BJ (cell line): ENCODE measurements around the gene HHIPL1. TPM values are rescaled to one million over a fixed set of nuclear protein-coding genes. Genes with fewer than 3 reads are reported as not detected.

ENCODE experiments used
- CTCF ChIA-PET: fragments of 350-600 bp; formaldehyde crosslinking; extraction: SDS; loops from one replicate; lab custom pipeline; 2021; ENCODE audit warnings: antibody characterized with exemption, inconsistent platforms; lab: Yijun Ruan, JAX
- POLR2A ChIA-PET: fragments of 300-600 bp; sonication (Branson Sonifier 250); formaldehyde crosslinking; extraction: SDS; loops from one replicate; lab custom pipeline; 2021; ENCODE audit warnings: antibody characterized with exemption; lab: Charles Lee
- DNase-seq: peaks from one replicate; pipeline ENCODE4 v3.0.0-alpha.2; 2011; ENCODE audit warnings: low read depth
- H3K27me3 ChIP-seq: 2 replicates; pipeline ENCODE4 v1.6.0; 2011; ENCODE audit warnings: low read length; ENCODE audit not compliant: control insufficient read depth, insufficient read depth
- H3K36me3 ChIP-seq: 2 replicates; pipeline ENCODE4 v1.5.1; 2011; ENCODE audit warnings: low read length; ENCODE audit not compliant: control insufficient read depth, insufficient read depth
- H3K4me3 ChIP-seq: 2 replicates; pipeline ENCODE4 v1.5.1; 2011; ENCODE audit warnings: low read depth, mild to moderate bottlenecking, control low read depth, low read length
- CTCF ChIP-seq: IDR thresholded peaks from 2 replicates; pipeline ENCODE4 v1.5.1; 2011; ENCODE audit warnings: low read depth, mild to moderate bottlenecking, control low read depth, inconsistent platforms, low read length, moderate library complexity; ENCODE audit not compliant: insufficient read depth
- polyA minus RNA-seq: library from RNA; depleted of rRNA, polyadenylated mRNA; stranded (reverse); fragments of >200 nt; gene quantifications from 2 replicates; pipeline ENCODE4 v1.2.3, GENCODE V29; 2011; rRNA and poly(A)+ RNA removed
- polyA plus RNA-seq: library from polyadenylated mRNA; depleted of rRNA; stranded (reverse); fragments of >200 nt; gene quantifications from 2 replicates; pipeline ENCODE4 v1.2.3, GENCODE V29; 2011; rRNA removed

HHIPL1 gene
- polyA plus RNA-seq: 1.7 and 2.5 TPM in 2 replicates
- polyA minus RNA-seq: 1.7 TPM in 2 replicates

DNA sequence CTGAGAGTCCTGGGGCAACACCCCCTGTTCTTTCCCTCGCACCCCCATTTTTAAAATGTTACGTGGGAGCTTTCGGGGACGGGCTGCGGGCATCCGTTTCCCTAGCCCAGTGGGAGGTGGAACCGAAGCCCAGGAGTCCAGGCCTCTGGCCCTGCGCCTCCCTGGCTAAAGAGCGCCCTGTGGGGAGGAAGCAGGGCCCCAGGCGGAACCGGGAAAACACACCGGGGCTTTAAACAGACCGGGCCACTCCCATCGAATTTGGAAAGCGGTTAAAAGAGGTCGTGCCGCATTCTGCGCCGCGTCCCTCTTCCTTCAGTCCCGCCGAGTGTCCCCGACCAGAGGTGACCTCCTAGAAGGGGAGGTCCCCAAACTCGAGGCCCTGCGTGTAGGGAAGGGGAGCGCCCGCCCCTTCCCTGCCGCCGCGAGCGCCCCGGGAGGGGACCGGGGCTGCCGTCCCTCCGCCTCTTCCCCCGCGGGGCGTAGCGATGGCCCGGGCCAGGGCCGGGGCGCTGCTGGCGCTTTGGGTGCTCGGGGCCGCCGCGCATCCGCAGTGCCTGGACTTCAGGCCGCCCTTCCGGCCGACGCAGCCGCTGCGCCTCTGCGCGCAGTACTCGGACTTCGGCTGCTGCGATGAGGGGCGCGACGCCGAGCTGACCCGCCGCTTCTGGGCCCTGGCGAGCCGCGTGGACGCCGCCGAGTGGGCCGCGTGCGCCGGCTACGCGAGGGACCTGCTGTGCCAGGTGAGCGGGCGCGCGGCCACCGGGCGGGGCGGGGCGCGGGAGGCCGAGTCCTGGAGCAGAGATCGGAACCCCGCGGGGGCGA lies at the start of gene HHIPL1:
Gene HHIPL1 (plus strand): TSS at position 407 of the 822 bp plus-strand sequence. CDS start 79 bp downstream, at position 486.
- CTCF ChIA-PET: no interaction called here
- TF ChIP-seq CTCF: no peak
- no peak for DNase-seq

GRCh38 chr14:99595524-99595923 lies 49.4 kb upstream of the HHIPL1 start:
- POLR2A ChIA-PET: no interaction called here

More for the DNA sequence above, at the start of gene HHIPL1:
- POLR2A ChIA-PET: no interaction called here
- Histone ChIP-seq H3K27me3 (no peaks in the 10 kb centered on the region), H3K36me3 (no peaks in the 10 kb centered on the region), H3K4me3 (peak within 1 kb of the TSS; percentile 33)

DNA sequence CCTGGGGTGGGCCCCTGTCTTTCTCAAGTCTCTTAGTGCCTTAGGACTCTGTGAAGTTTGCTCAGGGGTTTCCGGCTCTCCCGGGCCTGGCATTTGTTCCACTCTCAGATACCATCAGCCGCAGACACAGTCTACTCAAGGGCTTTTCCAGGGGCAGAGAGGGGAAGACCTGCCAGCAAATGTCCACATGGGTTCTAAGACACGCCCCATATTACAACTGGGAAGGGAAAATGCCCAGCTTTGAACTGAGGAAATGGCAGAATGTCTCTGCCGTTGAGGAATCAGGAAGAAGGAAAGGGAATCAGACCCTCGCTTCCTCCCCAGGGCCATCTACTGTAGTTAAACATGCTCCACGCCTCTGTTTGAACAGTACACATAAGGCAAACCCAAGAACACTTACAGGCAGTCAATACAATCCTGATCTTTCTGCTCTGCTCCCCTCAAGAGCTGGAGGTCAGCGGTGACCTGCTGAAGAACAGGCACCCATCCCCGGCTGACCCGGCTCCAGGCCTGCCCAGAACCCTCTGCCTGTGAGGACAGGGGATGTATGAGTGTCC lies 48.8 kb upstream of the HHIPL1 start:
- Histone ChIP-seq H3K27me3 (no peaks in the 10 kb centered on the region), H3K4me3 (no peak overlapping the region), H3K36me3 (no peaks in the 10 kb centered on the region)
- no peak for TF ChIP-seq CTCF
- ChIA-PET CTCF (no interaction called here), POLR2A (no interaction called here)
- DNase-seq: no peak

More at GRCh38 chr14:99595524-99595923, 49.4 kb upstream of the HHIPL1 start:
- CTCF ChIA-PET: interaction anchor here (0.6 to 2.3 kb wide), 2 partner anchors 9 to 14 kb away, joined by 3 to 7 read pairs; no protein-coding TSS in a partner anchor
- Histone ChIP-seq H3K27me3 (no peaks in the 10 kb centered on the region), H3K4me3 (no peak overlapping the region), H3K36me3 (no peaks in the 10 kb centered on the region)
- no peak for TF ChIP-seq CTCF
- DNase-seq: no peak

GRCh38 chr14:99596772-99597171 lies 48.2 kb upstream of the HHIPL1 start:
- ChIA-PET CTCF (no interaction called here), POLR2A (no interaction called here)
- Histone ChIP-seq H3K27me3 (no peaks in the 10 kb centered on the region), H3K36me3 (no peaks in the 10 kb centered on the region), H3K4me3 (no peak overlapping the region)
- TF ChIP-seq CTCF: no peak
- DNase-seq: no peak

DNA sequence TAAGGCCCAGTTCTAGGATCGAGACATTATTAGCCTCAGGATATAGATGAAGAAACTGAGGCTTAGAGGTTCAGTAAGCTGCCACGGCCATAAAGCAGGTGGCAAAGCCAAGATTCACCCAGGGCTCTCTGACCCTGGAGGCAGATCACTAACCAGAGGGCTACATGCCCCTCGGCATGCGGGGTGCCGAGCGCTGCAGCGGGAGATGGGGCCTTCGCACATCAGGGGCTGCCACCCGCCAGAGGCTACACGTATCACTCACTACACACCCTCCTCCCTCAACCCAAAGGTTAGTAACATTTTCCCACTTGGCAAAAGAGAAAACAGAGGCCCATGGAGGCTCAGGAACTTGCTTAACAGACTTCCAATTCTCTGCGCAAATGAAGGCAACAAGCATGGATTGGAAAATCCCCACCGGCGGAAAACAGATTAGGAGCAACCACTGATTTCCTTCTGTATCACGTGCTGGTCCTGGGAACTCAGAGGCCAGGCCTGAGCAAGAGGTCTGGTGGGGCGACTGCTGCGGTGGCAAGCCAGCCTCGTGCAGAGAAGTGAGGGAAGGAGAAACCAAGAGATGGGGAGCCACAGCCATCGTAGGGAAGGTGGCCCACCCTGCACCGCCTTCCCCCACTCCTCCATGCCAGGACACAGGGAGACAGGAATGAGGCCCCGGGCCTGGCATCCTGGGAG lies 46.9 kb upstream of the HHIPL1 start:
- Histone ChIP-seq H3K4me3 (no peak overlapping the region), H3K36me3 (no peaks in the 10 kb centered on the region), H3K27me3 (no peaks in the 10 kb centered on the region)
- no peak for DNase-seq
- ChIA-PET POLR2A (no interaction called here), CTCF (interaction anchor here (0.9 to 1.0 kb wide), 2 partner anchors 8 to 24 kb away, joined by 3 read pairs; no protein-coding TSS in a partner anchor)
- TF ChIP-seq CTCF: no peak
